ENCODE data around the gene PTPRD. TPM values are rescaled to one million over a fixed set of nuclear protein-coding genes. Genes with fewer than 3 reads are reported as not detected.

The PTPRD gene
- total RNA-seq, 1 experiment from 2014 or later = not detected

DNA sequence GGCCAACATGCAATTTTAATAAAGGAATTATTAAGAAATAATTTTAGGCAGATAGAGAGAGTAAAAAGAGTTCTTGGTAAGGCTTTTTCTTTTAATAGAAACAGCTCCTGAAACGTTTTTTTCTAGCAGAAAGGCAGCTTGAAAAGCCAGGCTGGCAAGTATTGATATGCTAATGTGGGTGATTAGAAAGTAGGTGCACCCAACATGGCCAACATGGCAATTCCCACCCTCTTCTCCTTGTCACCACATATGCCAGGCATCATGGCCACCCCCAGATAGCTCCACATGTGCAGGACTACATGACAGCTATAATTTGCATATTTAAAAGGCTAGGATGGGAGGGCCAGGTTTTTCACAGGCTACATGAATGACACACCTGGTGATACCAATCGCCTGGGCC lies 615.2 kb downstream of the PTPRD start:
- no peaks in the 10 kb centered on the region for H3K36me3 Mint-ChIP-seq (ENCODE audit: insufficient read depth, unreplicated experiment)
- CTCF ChIA-PET = interaction anchor here (0.6 to 1.0 kb wide), 6 partner anchors 10 to 1617 kb away, joined by 3 to 5 read pairs (median 3); no protein-coding TSS in a partner anchor
- no TSS peak for BruUV-seq (replicated peaks)
- intact Hi-C loops (cut with micrococcal nuclease) = no loop called here
- no peak overlapping the region for H3K4me3 Mint-ChIP-seq (ENCODE audit: unreplicated experiment)
- H3K27ac Mint-ChIP-seq (ENCODE audit: low read depth, unreplicated experiment) = no peak overlapping the region
- TF ChIP-seq, protein P1, sequence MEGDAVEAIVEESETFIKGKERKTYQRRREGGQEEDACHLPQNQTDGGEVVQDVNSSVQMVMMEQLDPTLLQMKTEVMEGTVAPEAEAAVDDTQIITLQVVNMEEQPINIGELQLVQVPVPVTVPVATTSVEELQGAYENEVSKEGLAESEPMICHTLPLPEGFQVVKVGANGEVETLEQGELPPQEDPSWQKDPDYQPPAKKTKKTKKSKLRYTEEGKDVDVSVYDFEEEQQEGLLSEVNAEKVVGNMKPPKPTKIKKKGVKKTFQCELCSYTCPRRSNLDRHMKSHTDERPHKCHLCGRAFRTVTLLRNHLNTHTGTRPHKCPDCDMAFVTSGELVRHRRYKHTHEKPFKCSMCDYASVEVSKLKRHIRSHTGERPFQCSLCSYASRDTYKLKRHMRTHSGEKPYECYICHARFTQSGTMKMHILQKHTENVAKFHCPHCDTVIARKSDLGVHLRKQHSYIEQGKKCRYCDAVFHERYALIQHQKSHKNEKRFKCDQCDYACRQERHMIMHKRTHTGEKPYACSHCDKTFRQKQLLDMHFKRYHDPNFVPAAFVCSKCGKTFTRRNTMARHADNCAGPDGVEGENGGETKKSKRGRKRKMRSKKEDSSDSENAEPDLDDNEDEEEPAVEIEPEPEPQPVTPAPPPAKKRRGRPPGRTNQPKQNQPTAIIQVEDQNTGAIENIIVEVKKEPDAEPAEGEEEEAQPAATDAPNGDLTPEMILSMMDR (IDR thresholded peaks at IDR 0.05; ENCODE audit: unreplicated experiment) = no peak
- no peaks in the 10 kb centered on the region for H3K4me1 Mint-ChIP-seq (ENCODE audit: insufficient read depth, unreplicated experiment)
- POLR2A ChIA-PET = no interaction called here
- H3K27me3 Mint-ChIP-seq (ENCODE audit: insufficient read depth, unreplicated experiment) = peaks cover 68% of the 10 kb centered on the region
- H3K9me3 Mint-ChIP-seq (ENCODE audit: unreplicated experiment) = no peaks in the 10 kb centered on the region
- DNase-seq (ENCODE audit: unreplicated experiment) = no peak

DNA sequence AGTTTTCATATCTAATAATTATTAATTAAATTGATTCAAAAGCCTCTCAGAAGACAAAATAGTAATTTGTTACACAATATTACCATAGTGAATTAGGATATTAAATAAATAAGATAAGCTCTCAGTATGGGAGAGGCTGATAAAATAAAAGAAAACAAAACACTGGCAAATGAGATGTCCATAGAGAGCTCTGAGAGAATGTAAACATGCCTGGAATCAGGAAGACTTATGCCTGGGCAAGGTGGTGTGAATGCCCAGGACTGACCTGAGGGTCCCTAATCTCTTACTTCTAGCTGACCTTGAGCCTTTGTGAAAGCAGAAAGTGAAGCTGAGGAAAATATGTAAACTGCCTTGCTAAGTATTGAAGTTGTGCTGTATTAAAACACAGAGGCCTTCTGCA lies 616.5 kb downstream of the PTPRD start:
- no peak for DNase-seq (ENCODE audit: unreplicated experiment)
- ChIA-PET CTCF (interaction anchor here (0.7 to 1.0 kb wide), 3 partner anchors 9 to 268 kb away, joined by 3 to 4 read pairs (median 3); no protein-coding TSS in a partner anchor), POLR2A (interaction anchor here (0.6 kb wide), 1 partner anchor 60 kb away, joined by 5 read pairs; no protein-coding TSS in a partner anchor)
- no TSS peak for BruUV-seq (replicated peaks)
- intact Hi-C loops (cut with micrococcal nuclease) = no loop called here
- Mint-ChIP-seq H3K4me3 (ENCODE audit: unreplicated experiment) (no peak overlapping the region), H3K27ac (ENCODE audit: low read depth, unreplicated experiment) (no peak overlapping the region), H3K9me3 (ENCODE audit: unreplicated experiment) (no peaks in the 10 kb centered on the region), H3K4me1 (ENCODE audit: insufficient read depth, unreplicated experiment) (no peaks in the 10 kb centered on the region), H3K27me3 (ENCODE audit: insufficient read depth, unreplicated experiment) (peaks cover 75% of the 10 kb centered on the region), H3K36me3 (ENCODE audit: insufficient read depth, unreplicated experiment) (no peaks in the 10 kb centered on the region)
- TF ChIP-seq, protein P1 (IDR thresholded peaks at IDR 0.05; ENCODE audit: unreplicated experiment) = no peak

DNA sequence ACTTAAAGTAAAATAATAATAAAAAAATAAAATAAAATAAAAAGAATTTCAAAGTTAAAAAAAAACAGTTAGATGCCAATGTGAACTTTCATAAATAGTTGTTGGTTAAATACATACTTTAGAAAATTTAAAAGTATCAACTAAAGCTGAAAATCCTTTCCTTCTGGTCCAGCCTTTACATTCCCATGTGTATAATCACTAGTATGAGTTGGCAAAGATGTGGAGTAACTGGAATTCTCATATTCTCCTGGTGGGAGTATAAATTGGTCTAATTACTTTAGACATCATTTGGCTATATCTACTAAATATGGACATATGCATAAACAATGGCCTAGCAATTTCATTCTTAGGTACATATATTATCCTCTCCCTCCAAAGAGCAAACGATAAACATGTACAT lies 619.9 kb downstream of the PTPRD start:
- CTCF ChIA-PET = no interaction called here
- intact Hi-C loops (cut with micrococcal nuclease) = no loop called here
- Mint-ChIP-seq H3K27me3 (ENCODE audit: insufficient read depth, unreplicated experiment) (peaks cover 64% of the 10 kb centered on the region), H3K4me1 (ENCODE audit: insufficient read depth, unreplicated experiment) (no peaks in the 10 kb centered on the region), H3K27ac (ENCODE audit: low read depth, unreplicated experiment) (no peak overlapping the region), H3K36me3 (ENCODE audit: insufficient read depth, unreplicated experiment) (no peaks in the 10 kb centered on the region), H3K9me3 (ENCODE audit: unreplicated experiment) (no peaks in the 10 kb centered on the region), H3K4me3 (ENCODE audit: unreplicated experiment) (no peak overlapping the region)
- DNase-seq (ENCODE audit: unreplicated experiment) = no peak
- POLR2A ChIA-PET = no interaction called here
- TF ChIP-seq, protein P1 (IDR thresholded peaks at IDR 0.05; ENCODE audit: unreplicated experiment) = no peak
- no TSS peak for BruUV-seq (replicated peaks)

DNA sequence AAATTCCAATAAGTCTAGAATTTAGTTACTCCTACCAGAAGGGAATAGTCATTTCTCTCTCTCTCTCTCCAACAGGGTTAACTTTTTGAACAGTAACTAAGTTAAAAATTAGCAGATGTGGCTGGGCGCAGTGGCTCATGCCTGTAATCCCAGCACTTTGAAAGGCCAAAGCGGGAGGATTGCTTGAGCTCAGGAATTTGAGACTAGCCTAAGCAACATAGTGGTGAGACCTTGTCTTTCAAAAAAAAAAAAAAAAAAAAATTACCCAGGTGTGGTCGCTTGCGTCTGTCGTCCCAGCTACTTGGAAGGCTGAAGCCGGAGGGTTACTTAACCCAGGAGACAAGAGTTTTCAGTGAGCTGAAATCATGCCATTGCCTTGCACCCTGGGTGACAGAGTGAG lies 639.7 kb downstream of the PTPRD start:
- TF ChIP-seq, protein P1 (IDR thresholded peaks at IDR 0.05; ENCODE audit: unreplicated experiment) = no peak
- ChIA-PET POLR2A (no interaction called here), CTCF (interaction anchor here (0.6 kb wide), 1 partner anchor 142 kb away, joined by 3 read pairs; no protein-coding TSS in a partner anchor)
- H3K27me3 Mint-ChIP-seq (ENCODE audit: insufficient read depth, unreplicated experiment) = peaks cover 85% of the 10 kb centered on the region
- no peaks in the 10 kb centered on the region for H3K9me3 Mint-ChIP-seq (ENCODE audit: unreplicated experiment)
- no peak overlapping the region for H3K27ac Mint-ChIP-seq (ENCODE audit: low read depth, unreplicated experiment)
- intact Hi-C loops (cut with micrococcal nuclease) = no loop called here
- no peak overlapping the region for H3K4me3 Mint-ChIP-seq (ENCODE audit: unreplicated experiment)
- H3K4me1 Mint-ChIP-seq (ENCODE audit: insufficient read depth, unreplicated experiment) = no peaks in the 10 kb centered on the region
- no TSS peak for BruUV-seq (replicated peaks)
- no peak for DNase-seq (ENCODE audit: unreplicated experiment)
- no peaks in the 10 kb centered on the region for H3K36me3 Mint-ChIP-seq (ENCODE audit: insufficient read depth, unreplicated experiment)
